ENCODE data around the gene MTMR3.
"Not testable (repeated sequence)": the region's sequence is repeated elsewhere in the genome, so short reads cannot be mapped to it uniquely, and the experiment has no call there.

MTMR3 gene

DNA sequence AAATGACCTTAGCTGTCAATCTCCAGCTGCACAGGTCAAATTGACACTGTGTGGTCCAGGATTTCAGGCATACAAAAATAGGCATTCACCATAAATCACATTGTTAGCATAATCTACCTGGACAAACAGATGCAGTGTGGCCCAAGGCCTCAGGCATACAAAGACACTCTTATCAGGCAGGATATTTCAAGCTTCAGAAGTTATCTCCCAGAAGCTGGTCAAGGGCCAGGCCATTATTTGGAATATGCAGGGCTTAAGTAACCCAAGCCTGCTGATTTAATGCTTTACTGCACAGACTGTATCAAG lies 171.7 kb downstream of the MTMR3 start:
- DNase-seq (ENCODE audit: low read depth): no peak

DNA sequence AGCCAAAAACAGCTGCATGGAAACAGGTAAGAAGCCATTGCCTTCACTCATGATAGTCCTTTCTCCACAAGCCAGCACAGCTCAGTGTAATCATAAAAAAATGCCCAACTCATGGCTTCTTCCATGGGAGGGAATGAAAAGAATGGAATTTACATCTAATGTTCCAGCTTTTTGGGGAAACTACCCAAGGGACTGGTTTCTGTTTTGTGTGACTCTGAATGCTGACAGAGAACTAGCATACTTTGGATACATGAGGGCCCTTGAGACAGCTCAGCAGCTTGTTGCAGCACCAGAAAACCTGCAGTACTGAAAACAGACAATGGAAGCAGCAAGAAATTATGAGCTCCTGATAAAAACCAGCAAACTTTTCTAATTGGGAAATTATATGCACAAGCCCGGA lies 173.0 kb downstream of the MTMR3 start:
- DNase-seq (ENCODE audit: low read depth): no peak

DNA sequence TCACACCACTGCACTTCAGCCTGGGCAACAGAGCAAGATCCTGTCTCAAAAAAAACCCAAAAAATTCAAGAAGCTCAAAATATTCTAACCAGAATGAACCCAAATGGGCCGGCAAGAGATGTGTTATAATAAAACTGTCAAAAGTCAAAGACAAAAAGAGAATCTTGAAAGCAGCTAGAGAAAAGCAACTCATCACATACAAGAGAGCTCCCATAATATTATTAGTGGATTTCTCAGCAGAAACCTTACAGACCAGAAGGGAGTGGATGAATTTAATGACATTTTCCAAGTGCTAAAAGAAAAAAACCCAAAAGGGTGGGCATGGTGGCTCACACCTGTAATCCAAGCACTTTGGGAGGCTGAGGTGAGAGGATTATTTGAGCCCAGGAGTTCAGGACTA lies 174.4 kb downstream of the MTMR3 start:
- no peak for DNase-seq (ENCODE audit: low read depth)

DNA sequence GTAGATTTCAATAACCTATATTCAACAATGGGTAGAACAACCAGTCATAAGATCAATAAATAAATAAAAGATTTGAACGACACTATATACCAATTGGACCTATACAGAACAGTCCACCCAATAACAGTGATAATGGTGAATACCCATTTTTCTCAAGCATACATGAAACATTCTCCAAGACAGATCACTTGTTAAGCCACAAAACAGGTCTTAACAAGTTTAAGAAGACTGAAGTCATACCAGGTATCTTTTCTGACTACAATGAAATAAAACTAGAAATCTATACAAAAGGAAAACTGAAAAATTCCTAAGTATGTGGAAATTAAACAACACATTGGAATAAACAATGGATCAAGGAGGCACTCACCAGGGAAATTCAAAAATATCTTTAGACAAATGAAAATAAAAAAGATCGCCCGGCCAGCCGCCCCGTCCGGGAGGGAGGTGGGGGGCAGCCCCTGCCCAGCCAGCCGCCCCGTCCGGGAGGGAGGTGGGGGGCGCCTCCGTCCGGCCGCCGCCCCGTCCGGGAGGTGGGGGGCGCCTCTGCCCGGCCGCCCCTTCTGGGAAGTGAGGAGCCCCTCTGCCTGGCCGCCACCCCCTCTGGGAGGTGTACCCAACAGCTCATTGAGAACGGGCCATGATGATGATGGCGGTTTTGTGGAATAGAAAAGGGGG lies 176.5 kb downstream of the MTMR3 start:
- not testable (repeated sequence) for DNase-seq (ENCODE audit: low read depth)

DNA sequence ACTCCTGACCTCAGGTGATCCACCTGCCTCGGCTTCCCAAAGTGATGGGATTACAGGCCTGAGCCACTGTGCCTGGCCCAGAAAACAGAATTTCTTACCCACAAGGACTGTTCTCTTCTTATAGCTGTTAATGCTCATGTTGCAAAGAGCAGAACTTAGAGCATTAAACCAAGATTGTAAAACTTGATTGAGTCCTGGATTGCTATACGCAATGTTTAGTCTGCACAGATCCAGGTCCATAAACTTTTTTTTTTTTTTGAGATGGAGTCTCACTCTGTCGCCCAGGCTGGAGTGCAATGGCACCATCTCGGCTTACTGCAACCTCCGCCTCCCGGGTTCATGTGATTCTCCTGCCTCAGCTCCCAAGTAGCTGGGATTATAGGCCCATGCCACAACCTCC lies 178.1 kb downstream of the MTMR3 start:
- not testable (repeated sequence) for DNase-seq (ENCODE audit: low read depth)

DNA sequence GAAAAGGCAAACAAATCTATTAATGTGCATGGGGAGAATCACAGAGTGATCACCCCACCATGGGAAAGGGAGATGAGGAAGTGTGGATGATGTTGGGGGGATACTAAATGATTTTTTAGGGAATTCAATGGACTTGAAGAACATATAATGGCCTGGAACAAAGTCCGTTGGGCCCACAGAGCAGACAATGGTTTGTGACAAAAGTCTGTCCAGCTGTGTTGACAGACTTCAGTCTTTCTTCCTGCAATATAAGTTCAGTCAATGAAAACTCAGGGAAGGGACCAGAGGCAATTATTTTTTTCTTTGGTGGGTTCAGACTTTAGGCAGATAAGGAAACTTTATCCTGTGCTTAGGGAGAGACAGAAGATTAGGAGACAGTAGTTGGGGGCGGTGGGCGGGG lies 179.3 kb downstream of the MTMR3 start:
- DNase-seq (ENCODE audit: low read depth): no peak

DNA sequence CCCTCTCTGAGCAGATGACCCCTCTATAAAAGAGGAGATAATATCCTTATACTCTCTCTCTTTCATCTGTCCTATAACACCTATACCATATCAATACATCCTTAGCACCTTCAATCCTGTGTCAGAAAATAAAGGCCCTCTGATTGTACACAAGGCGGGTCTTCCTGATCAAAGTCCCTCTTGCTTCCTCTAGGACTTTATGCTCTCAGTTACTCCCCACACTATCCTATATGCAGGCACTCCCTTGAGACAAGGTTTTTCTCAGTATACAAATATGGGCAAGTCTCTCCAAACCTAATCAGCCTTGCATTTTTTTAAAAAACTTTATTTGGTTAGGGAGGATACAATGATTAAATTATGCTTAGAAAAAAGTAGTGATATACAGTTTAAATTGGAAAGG lies 180.0 kb downstream of the MTMR3 start:
- no peak for DNase-seq (ENCODE audit: low read depth)

DNA sequence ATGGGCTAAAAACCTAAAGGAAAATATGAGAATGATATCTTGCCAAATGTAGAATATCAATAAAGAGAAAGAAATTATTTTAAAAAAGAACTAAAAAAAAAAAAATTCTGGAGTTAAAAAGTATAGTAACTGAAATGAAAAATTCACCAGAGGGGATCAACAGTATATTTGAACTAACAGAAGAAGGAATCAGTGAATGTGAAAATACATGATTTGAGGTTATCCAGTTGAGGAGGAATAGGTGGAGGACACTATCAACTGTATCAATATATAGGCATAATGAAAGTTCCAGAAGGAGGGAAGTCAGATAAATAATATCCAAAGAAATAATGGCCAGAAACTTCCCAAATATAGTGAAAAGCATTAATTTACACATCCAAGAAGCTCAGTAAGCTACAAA lies 181.2 kb downstream of the MTMR3 start:
- DNase-seq (ENCODE audit: low read depth): no peak

DNA sequence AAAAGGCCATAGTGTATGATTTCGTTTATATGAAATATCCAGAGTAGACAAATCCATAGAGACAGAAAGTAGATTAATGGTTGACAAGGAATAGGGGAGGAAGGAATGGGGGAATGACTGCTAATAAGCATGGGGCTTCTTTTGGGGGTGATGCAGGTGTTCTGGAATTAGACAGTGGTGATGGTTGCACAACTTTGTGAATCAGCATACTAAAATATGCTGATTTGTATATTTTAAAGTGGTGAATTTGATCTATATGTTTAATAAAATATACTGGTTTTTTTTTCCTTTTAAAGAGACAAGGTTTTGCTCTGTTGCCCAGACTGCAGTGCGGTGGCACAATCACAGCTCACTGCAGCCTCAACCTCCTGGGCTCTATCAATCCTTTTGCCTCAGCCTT lies 190.8 kb downstream of the MTMR3 start:
- no peak for DNase-seq (ENCODE audit: low read depth)

DNA sequence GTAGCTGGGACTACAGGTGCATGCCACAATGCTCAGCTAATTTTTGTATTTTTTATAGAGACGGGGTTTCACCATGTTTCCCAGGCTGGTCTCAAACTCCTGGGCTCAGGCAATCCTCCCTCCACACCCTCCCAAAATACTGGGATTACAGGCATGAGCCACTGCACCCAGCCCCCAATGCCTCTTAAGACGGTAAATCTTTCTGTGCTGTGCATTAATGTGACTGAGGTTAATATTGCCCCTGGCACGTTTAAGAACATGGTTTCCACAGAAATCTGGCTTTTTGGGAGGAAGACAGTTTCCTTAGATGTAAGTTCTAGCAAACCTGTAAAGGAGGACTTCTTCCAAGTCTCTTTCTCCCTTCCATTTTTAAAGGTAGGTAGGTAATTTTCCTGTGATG lies 191.2 kb downstream of the MTMR3 start:
- DNase-seq (ENCODE audit: low read depth): no peak

DNA sequence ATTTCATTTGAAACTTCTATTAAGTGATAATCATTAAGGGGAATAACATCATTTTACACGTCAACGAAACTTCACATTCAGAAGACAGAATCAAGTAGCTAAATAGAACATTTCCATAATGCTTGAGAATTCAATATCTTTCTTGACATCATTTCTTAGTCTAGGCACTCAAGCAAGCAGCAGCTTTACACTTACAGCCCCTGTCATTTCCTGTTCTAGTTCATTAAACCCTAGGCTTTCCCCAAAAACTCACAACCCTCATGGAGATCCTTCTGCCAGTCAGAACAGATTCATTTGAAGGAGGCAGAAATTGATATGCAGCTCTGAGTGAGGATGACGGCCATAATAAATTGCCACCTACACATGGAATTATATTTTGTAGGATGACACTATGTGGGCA lies 192.0 kb downstream of the MTMR3 start:
- no peak for DNase-seq (ENCODE audit: low read depth)

DNA sequence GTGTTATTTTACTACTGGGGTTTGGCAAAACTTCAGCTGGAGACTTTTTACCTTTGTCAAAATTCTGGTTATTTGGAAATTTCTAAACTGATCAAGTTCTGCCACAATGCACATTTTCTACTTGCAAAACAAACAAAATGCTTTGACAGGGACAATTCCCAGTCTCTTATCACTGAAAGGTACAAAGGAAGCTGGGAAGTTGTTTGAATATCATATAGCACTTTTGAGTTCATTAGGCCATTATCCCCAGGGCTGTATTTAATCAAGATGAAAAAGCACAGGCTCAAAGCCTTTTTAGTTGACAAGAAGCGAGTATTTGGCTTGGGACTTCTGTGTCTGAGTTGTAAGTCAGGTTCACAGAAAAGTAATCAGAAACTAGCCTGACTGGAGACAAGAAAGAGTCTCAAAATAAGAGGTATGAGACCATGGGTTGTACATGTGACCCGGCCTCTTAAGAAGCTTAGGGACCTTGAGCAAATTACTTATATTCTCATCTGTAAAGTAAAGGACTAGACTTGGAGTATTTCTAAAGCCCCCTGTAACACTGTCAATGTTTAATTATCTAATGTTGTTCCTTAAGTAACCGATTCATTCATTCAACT lies 194.4 kb downstream of the MTMR3 start:
- no peak for DNase-seq (ENCODE audit: low read depth)

DNA sequence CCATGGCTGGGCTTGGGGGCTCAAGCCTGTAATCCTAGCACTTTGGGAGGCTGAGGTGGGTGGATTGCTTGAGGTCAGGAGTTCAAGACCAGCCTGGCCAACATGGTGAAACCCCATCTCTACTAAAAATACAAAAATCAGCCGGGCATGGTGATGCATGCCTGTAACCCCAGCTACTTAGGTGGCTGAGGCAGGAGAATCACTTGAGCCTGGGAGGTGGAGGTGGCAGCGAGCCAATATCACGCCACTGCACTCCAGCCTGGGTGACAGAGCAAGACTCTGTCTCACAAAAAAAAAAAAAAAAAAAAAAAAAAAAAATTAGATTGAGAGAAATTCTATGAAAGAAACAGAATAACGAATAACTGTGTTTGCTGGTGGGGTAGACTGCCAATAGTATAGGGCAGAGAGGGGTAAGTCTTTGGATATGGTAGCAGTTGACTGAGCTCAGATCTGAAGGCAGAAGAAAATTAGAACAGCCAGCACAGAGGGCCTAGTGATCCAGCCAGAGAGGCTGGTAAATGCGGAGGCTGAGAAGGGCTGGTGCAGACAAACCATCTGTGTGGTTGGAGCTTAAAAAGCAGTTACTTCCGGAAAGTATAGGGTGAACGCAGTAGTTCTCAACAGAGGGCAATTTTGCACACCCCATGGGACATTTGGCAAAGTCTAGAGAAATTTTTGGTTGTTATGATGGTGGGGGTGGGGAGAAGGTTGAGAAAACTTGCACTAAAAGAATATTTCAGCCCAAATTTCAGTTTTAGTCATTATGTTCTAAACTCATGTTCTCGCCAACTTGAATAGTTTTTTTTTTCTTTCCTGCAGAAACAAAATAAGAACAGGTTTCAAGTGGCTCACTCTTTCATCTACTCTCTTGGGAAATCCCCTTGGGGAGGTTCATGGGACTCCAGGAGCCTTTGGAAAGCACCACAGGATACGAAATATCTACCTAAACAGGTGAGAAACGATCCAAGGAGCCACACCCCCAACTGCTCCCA lies 195.6 kb downstream of the MTMR3 start:
- DNase-seq (ENCODE audit: low read depth): no peak

DNA sequence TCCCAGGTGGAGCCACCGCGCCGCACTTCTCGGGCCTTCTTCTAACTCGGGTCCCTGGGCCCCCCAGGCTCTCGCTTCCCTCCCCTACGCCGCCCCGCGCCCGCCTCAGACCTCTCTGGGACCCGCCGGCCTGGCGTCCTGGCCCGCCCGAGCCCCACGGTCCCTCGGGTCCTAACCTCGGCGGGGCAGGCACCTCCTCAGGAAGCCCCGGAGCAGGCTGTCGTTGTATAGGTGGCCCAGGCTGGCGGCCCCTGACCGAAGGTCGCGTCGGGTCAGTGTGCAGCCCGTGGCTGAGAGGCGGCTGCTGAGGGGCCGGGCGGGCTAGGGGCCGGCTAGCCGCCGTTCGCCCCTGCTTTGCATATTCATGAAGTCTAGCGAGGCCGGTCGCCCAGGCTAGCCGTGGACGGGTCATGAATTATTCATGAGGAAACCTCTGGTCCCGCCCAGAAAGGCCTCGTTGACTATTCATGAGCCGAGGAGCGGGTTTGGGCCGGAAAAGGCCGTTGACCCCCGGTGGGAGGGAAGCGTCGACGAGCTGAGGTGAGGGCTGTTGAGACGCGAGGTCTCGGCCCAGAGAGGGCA lies 197.1 kb downstream of the MTMR3 start, which contains the start of gene HORMAD2:
TSS of gene HORMAD2 (plus strand) at position 513 of the 582 bp plus-strand sequence. CDS start 13,489 bp downstream, outside the sequence.
- no peak for DNase-seq (ENCODE audit: low read depth)

All from HS-5 (cell line).